ENCODE data around the gene SEH1L.

The SEH1L gene

GRCh38 chr18:12934454-12935071 lies 13.2 kb upstream of the SEH1L start:
- Histone ChIP-seq H3K9ac (no peak overlapping the region), H3K4me3 (no peak overlapping the region), H4K20me1 (no peaks in the 10 kb centered on the region), H3K4me1 (peaks cover 12% of the 10 kb centered on the region), H3K4me2 (no peak overlapping the region), H3K36me3 (no peaks in the 10 kb centered on the region), H3K27ac (no peak overlapping the region), H3K9me3 (no peaks in the 10 kb centered on the region), H3K27me3 (no peaks in the 10 kb centered on the region)
- TF ChIP-seq Cebpa-rat (IDR thresholded peaks at IDR 0.05): no peak

GRCh38 chr18:12939162-12939561 lies 8.6 kb upstream of the SEH1L start:
- Histone ChIP-seq H3K9ac (no peak overlapping the region), H4K20me1 (no peaks in the 10 kb centered on the region), H3K4me3 (no peak overlapping the region), H3K4me2 (no peak overlapping the region), H3K9me3 (no peaks in the 10 kb centered on the region), H3K27me3 (no peaks in the 10 kb centered on the region), H3K4me1 (no peaks in the 10 kb centered on the region), H3K36me3 (no peaks in the 10 kb centered on the region), H3K27ac (no peak overlapping the region)
- TF ChIP-seq Cebpa-rat (IDR thresholded peaks at IDR 0.05): no peak

GRCh38 chr18:12943215-12943614 lies 4.6 kb upstream of the SEH1L start:
- Histone ChIP-seq H3K4me1 (peaks cover 11% of the 10 kb centered on the region), H3K36me3 (no peaks in the 10 kb centered on the region), H3K27me3 (no peaks in the 10 kb centered on the region), H4K20me1 (no peaks in the 10 kb centered on the region), H3K9ac (no peak overlapping the region), H3K4me3 (no peak overlapping the region), H3K9me3 (no peaks in the 10 kb centered on the region), H3K27ac (no peak overlapping the region), H3K4me2 (no peak overlapping the region)
- TF ChIP-seq Cebpa-rat (IDR thresholded peaks at IDR 0.05): no peak

- H3K36me3 ChIP-seq: peaks cover 5% of the 10 kb centered on the region; the same call in 1 of the 2 replicates
- peaks cover 9% of the 10 kb centered on the region for H3K9me3 ChIP-seq
- H3K27me3 ChIP-seq: no peaks in the 10 kb centered on the region
- H3K27ac ChIP-seq: no peak overlapping the region
- H3K4me2 ChIP-seq: no peak overlapping the region
- TF ChIP-seq Cebpa-rat (IDR thresholded peaks at IDR 0.05): no peak
- no peaks in the 10 kb centered on the region for H4K20me1 ChIP-seq
- H3K9ac ChIP-seq: no peak overlapping the region
- no peak overlapping the region for H3K4me3 ChIP-seq
- peaks cover 23% of the 10 kb centered on the region for H3K4me1 ChIP-seq
These were observed 3.1 kb upstream of the SEH1L start for GRCh38 chr18:12944709-12945108.

GRCh38 chr18:12946549-12947284 lies 1.1 kb upstream of the SEH1L start:
- H3K9ac ChIP-seq: peak overlapping the region; percentile 81
- peak overlapping the region; percentile 74 for H3K27ac ChIP-seq
- no peaks in the 10 kb centered on the region for H3K27me3 ChIP-seq
- peak overlapping the region; percentile 89 for H3K4me2 ChIP-seq
- no peaks in the 10 kb centered on the region for H4K20me1 ChIP-seq
- peaks cover 39% of the 10 kb centered on the region for H3K4me1 ChIP-seq
- peaks cover 15% of the 10 kb centered on the region for H3K9me3 ChIP-seq
- TF ChIP-seq Cebpa-rat (IDR thresholded peaks at IDR 0.05): no peak
- H3K36me3 ChIP-seq: peaks cover 22% of the 10 kb centered on the region
- peak overlapping the region; percentile 71 for H3K4me3 ChIP-seq

- Histone ChIP-seq H3K27ac (peak overlapping the region; percentile 97), H3K9me3 (peaks cover 15% of the 10 kb centered on the region), H3K36me3 (peaks cover 35% of the 10 kb centered on the region), H3K4me3 (peak overlapping the region; percentile 72), H3K9ac (peak overlapping the region; percentile 89), H3K27me3 (no peaks in the 10 kb centered on the region), H3K4me1 (peaks cover 39% of the 10 kb centered on the region), H4K20me1 (no peaks in the 10 kb centered on the region), H3K4me2 (peak overlapping the region; percentile 89)
- no peak for TF ChIP-seq Cebpa-rat (IDR thresholded peaks at IDR 0.05)
These were observed 416 bp downstream of the SEH1L start for GRCh38 chr18:12948050-12948804.

- Histone ChIP-seq H3K4me2 (no peak overlapping the region), H3K36me3 (peaks cover 93% of the 10 kb centered on the region), H3K4me3 (no peak overlapping the region), H3K27me3 (no peaks in the 10 kb centered on the region), H4K20me1 (peaks cover 32% of the 10 kb centered on the region), H3K4me1 (peaks cover 4% of the 10 kb centered on the region; the same call in 1 of the 2 replicates), H3K27ac (no peak overlapping the region), H3K9ac (no peak overlapping the region), H3K9me3 (peaks cover 21% of the 10 kb centered on the region)
- TF ChIP-seq Cebpa-rat (IDR thresholded peaks at IDR 0.05): no peak
These were observed 10.7 kb downstream of the SEH1L start for GRCh38 chr18:12958478-12958877.

- Histone ChIP-seq H4K20me1 (peaks cover 27% of the 10 kb centered on the region), H3K27ac (no peak overlapping the region), H3K4me3 (no peak overlapping the region), H3K4me2 (no peak overlapping the region), H3K27me3 (no peaks in the 10 kb centered on the region), H3K36me3 (peaks cover 96% of the 10 kb centered on the region), H3K9me3 (peaks cover 24% of the 10 kb centered on the region), H3K4me1 (peaks cover 4% of the 10 kb centered on the region; the same call in 1 of the 2 replicates), H3K9ac (no peak overlapping the region)
- no peak for TF ChIP-seq Cebpa-rat (IDR thresholded peaks at IDR 0.05)
These were observed 12.6 kb downstream of the SEH1L start for GRCh38 chr18:12960395-12960794.

- Histone ChIP-seq H3K27ac (no peak overlapping the region), H3K4me1 (peaks cover 4% of the 10 kb centered on the region; the same call in 1 of the 2 replicates), H3K4me2 (no peak overlapping the region), H3K9ac (no peak overlapping the region), H3K4me3 (no peak overlapping the region), H3K27me3 (no peaks in the 10 kb centered on the region), H4K20me1 (peaks cover 27% of the 10 kb centered on the region), H3K9me3 (peaks cover 24% of the 10 kb centered on the region), H3K36me3 (peaks cover 96% of the 10 kb centered on the region)
- TF ChIP-seq Cebpa-rat (IDR thresholded peaks at IDR 0.05): no peak
These were observed 13.1 kb downstream of the SEH1L start for GRCh38 chr18:12960853-12961397.
